ACC112 (cell line): ENCODE measurements around the gene MLN.
"Not testable (repeated sequence)": the region's sequence is repeated elsewhere in the genome, so short reads cannot be mapped to it uniquely, and the experiment has no call there.

ENCODE experiments used
- H2AFZ ChIP-seq: fragments of 200-600 bp; sonication (generic); one replicate; pipeline ENCODE4 v1.6.0; 2017; ENCODE audit warnings: antibody characterized with exemption, low read length; ENCODE audit not compliant: unreplicated experiment
- H3K27ac ChIP-seq: fragments of 200-600 bp; sonication (generic); 2 replicates; pipeline ENCODE4 v1.5.1; 2014; ENCODE audit warnings: low read depth, mild to moderate bottlenecking, antibody characterized with exemption, low read length, moderate library complexity
- H3K27me3 ChIP-seq: fragments of 200-600 bp; sonication (generic); 2 replicates; pipeline ENCODE4 v1.6.1; 2014; ENCODE audit warnings: mild to moderate bottlenecking, antibody characterized with exemption, low read length, moderate library complexity, mixed read lengths; ENCODE audit not compliant: insufficient read depth
- H3K36me3 ChIP-seq: fragments of 200-600 bp; sonication (generic); 2 replicates; pipeline ENCODE4 v1.6.1; 2016; ENCODE audit warnings: mild to moderate bottlenecking, antibody characterized with exemption, low read length, moderate library complexity, mixed read lengths; ENCODE audit not compliant: insufficient read depth
- H3K4me1 ChIP-seq: fragments of 200-600 bp; sonication (generic); one replicate; pipeline ENCODE4 v1.6.1; 2016; ENCODE audit warnings: low read length, mixed read lengths; ENCODE audit not compliant: insufficient read depth, unreplicated experiment, control insufficient read depth
- H3K4me3 ChIP-seq: fragments of 200-600 bp; sonication (generic); 2 replicates; pipeline ENCODE4 v1.5.1; 2014; ENCODE audit warnings: mild to moderate bottlenecking, low read depth, low read length
- H3K79me2 ChIP-seq: fragments of 200-600 bp; sonication (generic); one replicate; pipeline ENCODE4 v1.6.0; 2016; ENCODE audit warnings: low read length; ENCODE audit not compliant: control insufficient read depth, unreplicated experiment, insufficient read depth

Gene MLN

GRCh38 chr6:33834401-33835392, 30.9 kb upstream of the MLN start:
- Histone ChIP-seq H3K36me3 (no peaks in the 10 kb centered on the region), H3K79me2 (no peaks in the 10 kb centered on the region), H2AFZ (no peak overlapping the region), H3K27ac (no peak overlapping the region), H3K4me1 (peaks cover 21% of the 10 kb centered on the region), H3K4me3 (no peak overlapping the region), H3K27me3 (no peaks in the 10 kb centered on the region)

GRCh38 chr6:33833599-33833998, 29.8 kb upstream of the MLN start:
- Histone ChIP-seq H3K4me1 (peaks cover 10% of the 10 kb centered on the region), H3K27ac (no peak overlapping the region)

GRCh38 chr6:33832831-33833230, 29.0 kb upstream of the MLN start:
- not testable (repeated sequence) for H3K36me3 ChIP-seq, H3K4me3 ChIP-seq, H3K27ac ChIP-seq, H3K79me2 ChIP-seq, H3K27me3 ChIP-seq, H2AFZ ChIP-seq, H3K4me1 ChIP-seq

More at GRCh38 chr6:33833599-33833998, 29.8 kb upstream of the MLN start:
- H3K27me3 ChIP-seq = no peaks in the 10 kb centered on the region
- H3K4me3 ChIP-seq = no peak overlapping the region
- H3K36me3 ChIP-seq = no peaks in the 10 kb centered on the region
- no peaks in the 10 kb centered on the region for H3K79me2 ChIP-seq
- H2AFZ ChIP-seq = no peak overlapping the region

GRCh38 chr6:33831725-33832124, 27.9 kb upstream of the MLN start:
- not testable (repeated sequence) for H3K36me3 ChIP-seq, H3K79me2 ChIP-seq, H3K27ac ChIP-seq, H3K4me1 ChIP-seq, H3K4me3 ChIP-seq, H3K27me3 ChIP-seq, H2AFZ ChIP-seq

GRCh38 chr6:33830635-33831240, 26.9 kb upstream of the MLN start:
- no peak overlapping the region for H3K4me3 ChIP-seq
- H3K4me1 ChIP-seq = no peaks in the 10 kb centered on the region
- no peaks in the 10 kb centered on the region for H3K79me2 ChIP-seq
- H2AFZ ChIP-seq = no peak overlapping the region
- H3K27ac ChIP-seq = no peak overlapping the region
- H3K27me3 ChIP-seq = no peaks in the 10 kb centered on the region
- no peaks in the 10 kb centered on the region for H3K36me3 ChIP-seq

- Histone ChIP-seq H3K27ac (no peak overlapping the region), H3K27me3 (no peaks in the 10 kb centered on the region), H3K79me2 (no peaks in the 10 kb centered on the region), H3K4me3 (no peak overlapping the region), H3K4me1 (peaks cover 10% of the 10 kb centered on the region), H3K36me3 (no peaks in the 10 kb centered on the region), H2AFZ (no peak overlapping the region)
Observed at GRCh38 chr6:33828764-33829731, 25.2 kb upstream of the MLN start.

DNA sequence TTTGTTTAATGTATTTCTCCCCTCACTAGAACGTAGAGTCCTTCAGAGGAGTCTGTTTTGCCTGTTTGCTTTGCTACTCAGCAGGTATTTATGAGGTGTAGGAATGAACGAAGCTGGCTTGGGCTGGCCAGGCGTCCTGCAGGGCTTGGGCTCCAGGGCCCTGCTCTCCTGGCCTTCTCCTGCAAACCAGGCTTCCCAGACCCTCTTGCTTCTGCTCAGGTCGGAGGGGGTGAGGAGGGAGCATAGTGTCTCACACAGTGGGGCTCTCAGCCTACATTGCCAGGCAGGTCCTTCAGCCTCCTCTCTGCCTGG, 24.6 kb upstream of the MLN start:
- Histone ChIP-seq H3K27me3 (no peaks in the 10 kb centered on the region), H3K36me3 (no peaks in the 10 kb centered on the region), H2AFZ (no peak overlapping the region), H3K4me3 (no peak overlapping the region), H3K27ac (no peak overlapping the region), H3K79me2 (no peaks in the 10 kb centered on the region), H3K4me1 (peaks cover 11% of the 10 kb centered on the region)

DNA sequence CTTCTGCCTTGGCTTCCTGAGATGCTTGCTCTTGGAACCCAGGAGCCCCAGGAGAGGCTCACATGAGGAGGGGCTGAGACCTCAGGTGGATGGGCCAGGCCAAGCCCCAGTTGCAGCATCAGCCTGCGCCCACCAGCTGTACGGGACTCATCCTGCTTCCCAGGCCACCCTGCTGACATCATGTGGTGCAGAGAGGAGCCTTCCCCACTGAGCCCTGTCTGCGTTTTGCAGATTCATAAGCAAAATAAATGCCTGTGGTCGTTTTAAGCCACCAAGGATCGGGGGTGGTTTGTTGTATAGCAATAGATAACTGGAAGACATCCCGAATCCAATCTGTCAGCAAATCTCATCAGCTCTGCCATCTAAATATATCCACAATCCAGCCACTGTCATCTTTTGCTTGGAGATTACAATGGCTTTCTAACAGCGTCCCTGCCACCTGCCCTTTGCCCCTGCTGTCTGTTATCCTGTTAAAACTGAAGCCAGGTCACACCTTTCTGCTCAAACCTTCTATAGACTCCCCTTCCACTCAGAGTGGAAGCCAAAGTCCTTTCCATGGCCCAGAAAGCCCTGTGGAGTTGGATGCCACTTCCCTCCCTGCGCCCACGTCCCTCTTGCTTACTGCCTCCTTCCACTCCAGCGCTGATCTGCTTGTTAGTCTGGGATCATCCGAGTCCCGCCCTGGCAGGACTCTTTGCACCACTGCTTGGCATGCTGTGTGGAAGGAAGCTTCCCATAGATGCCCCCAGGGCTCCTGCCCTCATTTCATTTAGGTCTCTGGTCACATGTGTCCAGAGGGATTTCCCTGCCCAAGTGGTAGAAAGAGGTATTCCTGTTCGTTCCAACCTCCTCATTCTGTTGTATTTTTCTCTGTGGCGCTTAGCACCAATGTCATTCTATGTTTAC, 24.0 kb upstream of the MLN start:
- Histone ChIP-seq H3K27ac (no peak overlapping the region), H3K36me3 (no peaks in the 10 kb centered on the region), H3K27me3 (no peaks in the 10 kb centered on the region), H2AFZ (no peak overlapping the region), H3K79me2 (no peaks in the 10 kb centered on the region), H3K4me1 (peaks cover 11% of the 10 kb centered on the region), H3K4me3 (no peak overlapping the region)

DNA sequence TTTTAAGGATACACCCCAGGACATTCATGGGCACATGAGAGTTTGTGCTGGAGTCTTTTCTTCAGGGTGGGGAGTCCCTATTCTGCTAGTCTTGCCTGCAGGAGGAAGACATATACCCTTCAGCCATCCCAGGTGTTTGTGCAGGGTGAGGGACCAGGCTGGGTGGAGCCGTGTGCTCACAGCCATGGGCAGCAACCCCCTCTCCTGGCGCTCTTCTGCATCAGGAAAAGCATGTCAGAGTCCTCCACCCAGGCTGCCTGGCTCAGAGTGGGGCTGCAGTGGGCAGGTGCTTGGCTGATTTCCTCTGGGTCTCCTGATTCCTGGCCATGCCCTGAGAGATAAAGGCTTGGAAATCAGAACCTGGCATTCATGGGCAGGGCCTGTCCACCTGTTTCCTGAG, 22.7 kb upstream of the MLN start:
- no peak overlapping the region for H2AFZ ChIP-seq
- H3K27me3 ChIP-seq = no peaks in the 10 kb centered on the region
- H3K36me3 ChIP-seq = no peaks in the 10 kb centered on the region
- H3K27ac ChIP-seq = no peak overlapping the region
- H3K4me3 ChIP-seq = no peak overlapping the region
- peaks cover 11% of the 10 kb centered on the region for H3K4me1 ChIP-seq
- H3K79me2 ChIP-seq = no peaks in the 10 kb centered on the region
